HCT116 (cell line): ENCODE data around the gene PHACTR1. TPM values are rescaled to one million over a fixed set of nuclear protein-coding genes. Genes with fewer than 3 reads are reported as not detected.

Experiments used
- ATAC-seq: fragments of 200-7000 bp; cut with Tn5 transposase; 2 replicates; pipeline ENCODE4 v1.9.1; 2020; ENCODE audit warnings: mild to moderate bottlenecking, moderate library complexity
- BruUV-seq: library from RNA; stranded (reverse); fragments of 400-500 nt; replicated peaks from 2 replicates; lab custom pipeline; 2021; lab: Mats Ljungman, UMichigan
- CTCF ChIA-PET: fragments of 300-600 bp; sonication (Branson Sonifier 250); formaldehyde crosslinking; loops from one replicate; lab custom pipeline; 2021; ENCODE audit warnings: antibody characterized with exemption; lab: Charles Lee
- POLR2A ChIA-PET: fragments of 300-600, 350-600 bp; sonication (Branson Sonifier 250); formaldehyde crosslinking; loops from one replicate; lab custom pipeline; 2021; ENCODE audit warnings: antibody characterized with exemption; lab: Charles Lee
- RAD21 ChIA-PET, 2 experiments: fragments of 300-600 bp; sonication (Branson Sonifier 250); formaldehyde crosslinking; loops; one replicate each; lab custom pipeline; 2023; ENCODE audit warnings: low total read pairs in 2 of 2; ENCODE audit not compliant: uncharacterized antibody in 2 of 2, unreplicated experiment in 2 of 2, low non-redundant PET in 1 of 2; lab: Charles Lee
- DNase-seq: peaks from one replicate; pipeline ENCODE4 v3.0.0-alpha.2; 2010; ENCODE audit warnings: low read depth, low spot score
- H2AFZ ChIP-seq: fragments of 200-600 bp; shearing (Covaris generic), sonication (generic); 2 replicates; pipeline ENCODE4 v1.6.1; 2017; ENCODE audit warnings: low read depth, mixed run types, mixed read lengths, antibody characterized with exemption, low read length; ENCODE audit not compliant: poor library complexity, severe bottlenecking
- H3K27ac ChIP-seq: 2 replicates; pipeline ENCODE4 v1.5.1; 2012; ENCODE audit warnings: low read depth, low read length
- H3K27me3 ChIP-seq: fragments of 200-600 bp; sonication (generic); 2 replicates; pipeline ENCODE4 v1.6.1; 2016; ENCODE audit warnings: mixed run types, low read length, mixed read lengths; ENCODE audit not compliant: insufficient read depth
- H3K36me3 ChIP-seq, 2 experiments: fragments of 200-500 bp in 1 of 2; fragments of 200-600 bp in 1 of 2; sonication (Bioruptor generic) in 1 of 2; sonication (generic) in 1 of 2; 2 replicates each; pipeline versions ENCODE4 v1.5.1 to v1.6.1; 2014 to 2016; ENCODE audit warnings: low read length in 2 of 2, inconsistent platforms in 1 of 2, mixed read lengths in 1 of 2, mixed run types in 1 of 2; ENCODE audit not compliant: insufficient read depth in 2 of 2, control insufficient read depth in 1 of 2
- H3K4me1 ChIP-seq, 2 experiments: fragments of 200-600 bp in 1 of 2; sonication (generic) in 1 of 2; 2 replicates each; pipeline versions ENCODE4 v1.5.1 to v1.6.1; 2012 to 2017; ENCODE audit warnings: low read length in 2 of 2, inconsistent platforms in 1 of 2, mild to moderate bottlenecking in 1 of 2, mixed read lengths in 1 of 2, mixed run types in 1 of 2, moderate library complexity in 1 of 2; ENCODE audit not compliant: insufficient read depth in 2 of 2, control insufficient read depth in 1 of 2
- H3K4me2 ChIP-seq: fragments of 200-600 bp; sonication (generic); 2 replicates; pipeline ENCODE4 v1.6.1; 2017; ENCODE audit warnings: mixed run types, low read length, mixed read lengths
- H3K4me3 ChIP-seq, 2 experiments: fragments of 200-600 bp in 1 of 2; sonication (generic) in 1 of 2; replicated peaks in 1 of 2; 2 replicates each; pipeline ENCODE4 v1.5.1; 2011 to 2016; ENCODE audit warnings: low read length in 2 of 2, control low read depth in 1 of 2, low read depth in 1 of 2, mild to moderate bottlenecking in 1 of 2, mixed read lengths in 1 of 2, mixed run types in 1 of 2
- H3K79me2 ChIP-seq: fragments of 200-600 bp; sonication (generic); 2 replicates; pipeline ENCODE4 v1.6.1; 2017; ENCODE audit warnings: mild to moderate bottlenecking, mixed run types, low read length, moderate library complexity, mixed read lengths; ENCODE audit not compliant: insufficient read depth
- H3K9ac ChIP-seq: fragments of 200-600 bp; sonication (generic); 2 replicates; pipeline ENCODE4 v1.6.1; 2016; ENCODE audit warnings: low read length, mixed read lengths
- H3K9me2 ChIP-seq: fragments of 200-600 bp; sonication (generic), shearing (Covaris generic); 2 replicates; pipeline ENCODE4 v1.6.1; 2017; ENCODE audit warnings: mixed run types, mild to moderate bottlenecking, moderate library complexity; ENCODE audit not compliant: insufficient read depth
- H3K9me3 ChIP-seq, 2 experiments: fragments of 200-500 bp in 1 of 2; fragments of 200-600 bp in 1 of 2; sonication (Bioruptor generic) in 1 of 2; sonication (generic) in 1 of 2; 2 replicates each; pipeline ENCODE4 v1.6.1; 2014 to 2017; ENCODE audit warnings: low read length in 2 of 2, mixed read lengths in 2 of 2, inconsistent platforms in 1 of 2, low read depth in 1 of 2, mild to moderate bottlenecking in 1 of 2, mixed run types in 1 of 2, moderate library complexity in 1 of 2; ENCODE audit not compliant: control insufficient read depth in 1 of 2, insufficient read depth in 1 of 2
- H4K20me1 ChIP-seq: fragments of 200-600 bp; sonication (generic), shearing (Covaris generic); 2 replicates; pipeline ENCODE4 v1.6.1; 2017; ENCODE audit warnings: mixed run types, mild to moderate bottlenecking, moderate library complexity; ENCODE audit not compliant: insufficient read depth
- CBX3 ChIP-seq: IDR thresholded peaks from 2 replicates; pipeline ENCODE4 v1.6.1; 2012; ENCODE audit warnings: low read depth
- CEBPB ChIP-seq: IDR thresholded peaks from 2 replicates; pipeline ENCODE4 v1.6.1; 2012; ENCODE audit warnings: low read depth
- EGR1 ChIP-seq: IDR thresholded peaks from 2 replicates; pipeline ENCODE4 v1.6.1; 2012; ENCODE audit warnings: low read depth
- ELF1 ChIP-seq: IDR thresholded peaks from 2 replicates; pipeline ENCODE4 v1.6.1; 2012; ENCODE audit warnings: low read depth, borderline replicate concordance
- EZH2 ChIP-seq: fragments of 200-600 bp; sonication (generic); IDR thresholded peaks from 2 replicates; pipeline ENCODE4 v1.6.1; 2017; ENCODE audit warnings: antibody characterized with exemption, mixed run types
- EZH2phosphoT487 ChIP-seq: fragments of 200-600 bp; IDR thresholded peaks from 2 replicates; pipeline ENCODE4 v1.6.1; 2018; ENCODE audit warnings: antibody characterized with exemption, borderline replicate concordance
- FOSL1 ChIP-seq: IDR thresholded peaks from 2 replicates; pipeline ENCODE4 v1.6.1; 2012; ENCODE audit warnings: low read depth
- JUND ChIP-seq: IDR thresholded peaks from 2 replicates; pipeline ENCODE4 v1.6.1; 2012
- POLR2A ChIP-seq: IDR thresholded peaks from 2 replicates; pipeline ENCODE4 v1.7.0; 2011; ENCODE audit warnings: borderline replicate concordance; ENCODE audit not compliant: insufficient read depth, insufficient read length; ENCODE audit errors: extremely low read depth
- RAD21 ChIP-seq: IDR thresholded peaks from 2 replicates; pipeline ENCODE4 v1.6.1; 2012; ENCODE audit warnings: low read depth, mild to moderate bottlenecking
- SIN3A ChIP-seq: IDR thresholded peaks from 2 replicates; pipeline ENCODE4 v1.6.1; 2012; ENCODE audit warnings: low read depth
- SP1 ChIP-seq: IDR thresholded peaks from 2 replicates; pipeline ENCODE4 v1.6.1; 2012; ENCODE audit warnings: low read depth
- SRF ChIP-seq: IDR thresholded peaks from 2 replicates; pipeline ENCODE4 v1.6.1; 2012; ENCODE audit warnings: low read depth
- TCF7L2 ChIP-seq: IDR thresholded peaks from 2 replicates; pipeline ENCODE4 v1.7.0; 2011; ENCODE audit warnings: borderline replicate concordance, inconsistent platforms; ENCODE audit not compliant: insufficient read depth, insufficient read length; ENCODE audit errors: extremely low read depth
- YY1 ChIP-seq: IDR thresholded peaks from 2 replicates; pipeline ENCODE4 v1.6.1; 2011; ENCODE audit warnings: low read length, low read depth, moderate library complexity, mild to moderate bottlenecking; ENCODE audit not compliant: insufficient replicate concordance; ENCODE audit errors: extremely low read depth
- ZFX ChIP-seq: fragments of 450-650 bp; IDR thresholded peaks from 2 replicates; pipeline ENCODE4 v1.6.1; 2017
- ZNF274 ChIP-seq: fragments of 200-500 bp; sonication (Bioruptor generic); IDR thresholded peaks from 2 replicates; pipeline ENCODE4 v1.6.1; 2014; ENCODE audit warnings: mild to moderate bottlenecking, low read depth, low read length, inconsistent platforms
- intact Hi-C: fragments of 100-400 bp; cut with micrococcal nuclease; formaldehyde crosslinking; loops from 2 replicates; pipeline ENCODE4 v1.10.0; 2022
- total RNA-seq: library from RNA; stranded (reverse); gene quantifications from one replicate; pipeline ENCODE4 v1.2.1, GENCODE V29; 2021; ENCODE audit not compliant: unreplicated experiment
- TF ChIP-seq, protein P1 (sequence below): IDR thresholded peaks from 2 replicates; pipeline ENCODE4 v1.6.1; 2012
- TF ChIP-seq, protein P2 (sequence below): IDR thresholded peaks from 2 replicates; pipeline ENCODE4 v1.6.1; 2012

Gene PHACTR1
- total RNA-seq, 1 experiment from 2014 or later, result 0.17 TPM

DNA sequence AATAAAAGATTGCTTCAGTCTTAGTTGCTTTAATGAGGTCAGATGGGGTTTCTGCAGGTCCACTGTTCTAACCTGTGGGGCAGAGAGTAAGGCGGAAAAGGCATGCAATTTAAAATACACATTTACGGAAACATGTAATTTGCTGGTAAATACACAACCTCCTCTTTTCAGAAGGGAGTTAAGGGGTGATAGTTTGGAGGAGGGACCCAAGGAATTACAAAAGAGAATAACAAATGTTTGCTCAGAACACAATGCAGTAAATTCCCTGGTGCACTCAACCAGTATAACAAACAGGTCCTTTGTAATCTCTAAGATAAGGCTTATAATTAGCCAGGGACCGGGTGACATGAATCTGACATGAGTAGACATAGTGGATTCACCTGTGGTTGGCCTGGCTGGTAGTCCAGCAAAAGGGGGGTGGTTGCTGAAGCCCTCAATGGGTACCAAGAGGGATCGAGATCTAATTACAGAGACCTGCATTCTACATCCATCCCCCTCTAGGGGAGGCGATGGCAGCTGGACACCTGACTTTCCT lies 295.1 kb downstream of the PHACTR1 start:
- Histone ChIP-seq H3K4me1 (no peaks in the 10 kb centered on the region), H3K27ac (no peak overlapping the region), H3K36me3 (no peaks in the 10 kb centered on the region), H3K4me2 (no peak overlapping the region), H3K9ac (no peak overlapping the region), H4K20me1 (0 out of 2 replicates have a peak, but pooled peaks cover 4% of the 10 kb centered on the region), H3K9me3 (no peaks in the 10 kb centered on the region), H3K4me3 (no peak overlapping the region), H2AFZ (no peak overlapping the region), H3K79me2 (no peaks in the 10 kb centered on the region), H3K27me3 (peaks cover 49% of the 10 kb centered on the region), H3K9me2 (no peaks in the 10 kb centered on the region)
- ChIA-PET CTCF (no interaction called here), POLR2A (no interaction called here), RAD21 (no interaction called here)
- intact Hi-C loops, result no loop called here
- BruUV-seq, result no TSS peak
- no peak for DNase-seq
- TF ChIP-seq RAD21, result no peak
- TF ChIP-seq TCF7L2, result no peak
- no peak for TF ChIP-seq SIN3A
- no peak for TF ChIP-seq CEBPB
- no peak for TF ChIP-seq SRF
- no peak for TF ChIP-seq ZFX
- no peak for TF ChIP-seq ZNF274
- TF ChIP-seq EZH2phosphoT487, result no peak
- TF ChIP-seq SP1, result no peak
- no peak for TF ChIP-seq JUND
- no peak for TF ChIP-seq YY1
- no peak for TF ChIP-seq POLR2A
- TF ChIP-seq, protein P1, sequence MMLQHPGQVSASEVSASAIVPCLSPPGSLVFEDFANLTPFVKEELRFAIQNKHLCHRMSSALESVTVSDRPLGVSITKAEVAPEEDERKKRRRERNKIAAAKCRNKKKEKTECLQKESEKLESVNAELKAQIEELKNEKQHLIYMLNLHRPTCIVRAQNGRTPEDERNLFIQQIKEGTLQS, result no peak
- TF ChIP-seq EGR1, result no peak
- TF ChIP-seq ELF1, result no peak
- no peak for TF ChIP-seq FOSL1
- TF ChIP-seq, protein P2, sequence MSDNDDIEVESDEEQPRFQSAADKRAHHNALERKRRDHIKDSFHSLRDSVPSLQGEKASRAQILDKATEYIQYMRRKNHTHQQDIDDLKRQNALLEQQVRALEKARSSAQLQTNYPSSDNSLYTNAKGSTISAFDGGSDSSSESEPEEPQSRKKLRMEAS, result no peak
- no peak for TF ChIP-seq EZH2
- TF ChIP-seq CBX3, result no peak
- TF ChIP-seq, all 23 proteins: peak for 0
- ATAC-seq, result no peak
